A549 treated with Hydrocortisone at 1 μM for 4 hours (cell line): ENCODE data around the gene ZFY. TPM values are rescaled to one million over a fixed set of nuclear protein-coding genes. Genes with fewer than 3 reads are reported as not detected.

Experiments
- total RNA-seq: library from RNA; stranded (reverse); fragments of 200-300 nt; extraction: Qiagen RNA extraction; gene quantifications from 5 replicates; pipeline ENCODE4 v1.2.3, GENCODE V29; 2022

Gene ZFY
- 3.0 to 5.0 TPM (median 4.1 TPM) in 5 replicates for total RNA-seq

GRCh38 chrY:2934861-2935715 is at the start of gene ZFY:
Gene ZFY, plus strand, starts transcription at chrY:2935381. Its CDS starts 18,556 bp downstream, at chrY:2953937.

Other genes with a start within 250 kb of the ZFY start
- gene SRY, start 147.7 kb upstream of the ZFY start, total RNA-seq: not detected in 5 replicates
- gene RPS4Y1, start 93.8 kb upstream of the ZFY start, total RNA-seq: 235 to 303 TPM (median 299 TPM) in 5 replicates